GM12878 (cell line): ENCODE measurements around the gene MEGF9. TPM values are rescaled to one million over a fixed set of nuclear protein-coding genes. Genes with fewer than 3 reads are reported as not detected.
A peak's percentile ranks its signal among the peaks of the same experiment; 100 is the strongest.

Source experiments
- ATAC-seq: fragments of 200-7000 bp; cut with Tn5 transposase; 3 replicates; pipeline ENCODE4 v1.9.1; 2020; ENCODE audit warnings: mild to moderate bottlenecking, moderate library complexity
- BruUV-seq: library from RNA; stranded (reverse); fragments of 400-500 nt; replicated peaks from 2 replicates; lab custom pipeline; 2021; lab: Mats Ljungman, UMichigan
- CTCF ChIA-PET: fragments of 300-600 bp; sonication (Branson Sonifier 250); formaldehyde crosslinking; extraction: SDS; loops from one replicate; lab custom pipeline; 2021; ENCODE audit warnings: inconsistent platforms; lab: Yijun Ruan, JAX
- POLR2A ChIA-PET: fragments of 350-600 bp; formaldehyde crosslinking; extraction: SDS; loops from one replicate; lab custom pipeline; 2021; ENCODE audit warnings: inconsistent platforms; lab: Charles Lee
- RAD21 ChIA-PET: fragments of 300-600 bp; sonication (Branson Sonifier 250); formaldehyde crosslinking; loops from one replicate; lab custom pipeline; 2023; ENCODE audit warnings: antibody characterized with exemption; ENCODE audit not compliant: unreplicated experiment; lab: Charles Lee
- SMC1A ChIA-PET: fragments of 300-600 bp; sonication (Branson Sonifier 250); formaldehyde crosslinking; loops from one replicate; lab custom pipeline; 2023; ENCODE audit not compliant: unreplicated experiment, uncharacterized antibody; lab: Charles Lee
- DNase-seq: peaks from one replicate; pipeline ENCODE4 v3.0.0-alpha.2; 2011; ENCODE audit warnings: low read depth, low spot score
- FAIRE-seq: peaks from 3 replicates; lab custom pipeline; 2011; peaks lifted over from hg19 to GRCh38; lab: Jason Lieb, UNC
- H2AFZ ChIP-seq: 2 replicates; pipeline ENCODE4 v1.6.0; 2011; ENCODE audit warnings: low read depth, low read length, control low read depth; ENCODE audit not compliant: control insufficient read depth
- H3K27ac ChIP-seq: 2 replicates; pipeline ENCODE4 v1.5.1; 2011; ENCODE audit warnings: control low read depth; ENCODE audit not compliant: control insufficient read depth, insufficient read depth
- H3K27me3 ChIP-seq, 2 experiments: replicated peaks in 1 of 2; 2 replicates each; pipeline versions ENCODE4 v1.6.0 to v1.6.1; 2011; ENCODE audit warnings: low read length in 1 of 2; ENCODE audit not compliant: control insufficient read depth in 2 of 2, insufficient read depth in 2 of 2
- H3K36me3 ChIP-seq, 2 experiments: 2 replicates each; pipeline ENCODE4 v1.5.1; 2011; ENCODE audit warnings: low read length in 1 of 2; ENCODE audit not compliant: control insufficient read depth in 2 of 2, insufficient read depth in 2 of 2
- H3K4me1 ChIP-seq: 2 replicates; pipeline ENCODE4 v1.6.1; 2011; ENCODE audit warnings: mild to moderate bottlenecking, low read length, moderate library complexity, mixed read lengths; ENCODE audit not compliant: control insufficient read depth, insufficient read depth
- H3K4me2 ChIP-seq: 2 replicates; pipeline ENCODE4 v1.6.0; 2011; ENCODE audit warnings: control low read depth; ENCODE audit not compliant: control insufficient read depth, insufficient read depth
- H3K4me3 ChIP-seq: fragments of 200-600 bp; sonication (generic); 2 replicates; pipeline ENCODE4 v1.5.1; 2016
- H3K79me2 ChIP-seq: 2 replicates; pipeline ENCODE4 v1.6.0; 2011; ENCODE audit warnings: low read length; ENCODE audit not compliant: control insufficient read depth, insufficient read depth
- H3K9ac ChIP-seq: 2 replicates; pipeline ENCODE4 v1.8.0; 2011; ENCODE audit warnings: low read length, control low read depth, mixed read lengths; ENCODE audit not compliant: control insufficient read depth, insufficient read depth
- H3K9me3 ChIP-seq: replicated peaks from 3 replicates; pipeline ENCODE4 v1.5.1; 2011; ENCODE audit warnings: mild to moderate bottlenecking, low read length; ENCODE audit not compliant: control insufficient read depth, insufficient read depth
- H4K20me1 ChIP-seq: 2 replicates; pipeline ENCODE4 v1.6.0; 2011; ENCODE audit not compliant: control insufficient read depth, insufficient read depth
- RAD21 ChIP-seq: IDR thresholded peaks from 2 replicates; pipeline ENCODE4 v1.6.1; 2011; ENCODE audit warnings: mild to moderate bottlenecking, low read depth, low read length, moderate library complexity; ENCODE audit not compliant: insufficient read depth
- USF1 ChIP-seq: IDR thresholded peaks from 2 replicates; pipeline ENCODE4 v1.6.1; 2011; ENCODE audit warnings: borderline replicate concordance, low read depth, mild to moderate bottlenecking, moderate library complexity, mixed read lengths, low read length; ENCODE audit not compliant: insufficient read depth; ENCODE audit errors: extremely low read length
- WGBS: methylation state at CpG from one replicate; pipeline ENCODE4 v1.1.6; 2016; ENCODE audit warnings: low lambda C conversion rate; ENCODE audit not compliant: insufficient replicate concordance, insufficient coverage; ENCODE audit errors: missing lambda C conversion rate; 5-methylcytosine and 5-hydroxymethylcytosine counted together
- in situ Hi-C: fragments of 300-500 bp; cut with MboI; formaldehyde crosslinking; loops from 9 replicates; pipeline ENCODE4 v1.14.3; 2018; ENCODE audit warnings: mixed read lengths
- intact Hi-C: fragments of 100-400 bp; cut with micrococcal nuclease; formaldehyde crosslinking; loops from one replicate; pipeline ENCODE4 v1.14.2; 2022; ENCODE audit not compliant: unreplicated experiment
- polyA plus RNA-seq, 11 experiments: library from polyadenylated mRNA; depleted of rRNA in 4 of 11; unstranded in 6 of 11; stranded (reverse) in 5 of 11; fragments of >200 nt; fragmentation: Nextera tagmentation in 4 of 11; fragmentation: Illumina TruSeq in 1 of 11; extraction: Ambion mirVana in 4 of 11; extraction: Trizol in 1 of 11; gene quantifications; 1 replicate in 1 of 11; 2 replicates in 10 of 11; pipeline versions ENCODE4 v1.2.1 to v1.2.3, GENCODE V29; 2011 to 2016; ENCODE audit warnings: inconsistent platforms in 2 of 11, missing spikeins in 2 of 11, low read depth in 1 of 11
- total RNA-seq, 4 experiments: library from RNA; depleted of rRNA in 3 of 4; stranded (reverse); fragments of >200 nt in 3 of 4; fragmentation: Illumina TruSeq in 1 of 4; extraction: Trizol in 1 of 4; gene quantifications; 2 replicates each; pipeline versions ENCODE4 v1.2.1 to v1.2.3, GENCODE V29; 2013 to 2021
- TF ChIP-seq, protein P1 (sequence below), 3 experiments: IDR thresholded peaks in 2 of 3; conservative IDR thresholded peaks in 1 of 3; 2 replicates each; pipeline ENCODE4 v1.5.1; 2011; ENCODE audit warnings: low read depth in 3 of 3, low read length in 3 of 3, mild to moderate bottlenecking in 3 of 3, control low read depth in 2 of 3, moderate library complexity in 2 of 3, inconsistent platforms in 1 of 3, mixed read lengths in 1 of 3; ENCODE audit not compliant: control insufficient read depth in 2 of 3, insufficient read depth in 1 of 3; ENCODE audit errors: extremely low read depth in 1 of 3

Gene MEGF9
- total and polyA plus RNA-seq, 10 of the 15 experiments (the other 5 are each of a cell fraction or from before 2014, with no cell fraction given) = 0.71 to 5.1 (median 2.6) TPM

- DNase-seq (no peak), FAIRE-seq (no peak)
- no TSS peak for BruUV-seq
- H3K4me2 ChIP-seq = no peak overlapping the region
- intact Hi-C loops = no loop called here
- no peaks in the 10 kb centered on the region for H3K36me3 ChIP-seq
- H3K79me2 ChIP-seq = no peaks in the 10 kb centered on the region
- TF ChIP-seq, protein P1, sequence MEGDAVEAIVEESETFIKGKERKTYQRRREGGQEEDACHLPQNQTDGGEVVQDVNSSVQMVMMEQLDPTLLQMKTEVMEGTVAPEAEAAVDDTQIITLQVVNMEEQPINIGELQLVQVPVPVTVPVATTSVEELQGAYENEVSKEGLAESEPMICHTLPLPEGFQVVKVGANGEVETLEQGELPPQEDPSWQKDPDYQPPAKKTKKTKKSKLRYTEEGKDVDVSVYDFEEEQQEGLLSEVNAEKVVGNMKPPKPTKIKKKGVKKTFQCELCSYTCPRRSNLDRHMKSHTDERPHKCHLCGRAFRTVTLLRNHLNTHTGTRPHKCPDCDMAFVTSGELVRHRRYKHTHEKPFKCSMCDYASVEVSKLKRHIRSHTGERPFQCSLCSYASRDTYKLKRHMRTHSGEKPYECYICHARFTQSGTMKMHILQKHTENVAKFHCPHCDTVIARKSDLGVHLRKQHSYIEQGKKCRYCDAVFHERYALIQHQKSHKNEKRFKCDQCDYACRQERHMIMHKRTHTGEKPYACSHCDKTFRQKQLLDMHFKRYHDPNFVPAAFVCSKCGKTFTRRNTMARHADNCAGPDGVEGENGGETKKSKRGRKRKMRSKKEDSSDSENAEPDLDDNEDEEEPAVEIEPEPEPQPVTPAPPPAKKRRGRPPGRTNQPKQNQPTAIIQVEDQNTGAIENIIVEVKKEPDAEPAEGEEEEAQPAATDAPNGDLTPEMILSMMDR (IDR thresholded peaks at IDR 0.05 in 2 of 3, conservative IDR thresholded peaks at IDR 0.05 in 1 of 3; ENCODE audit: control insufficient read depth in 2 of 3, extremely low read depth in 1 of 3, insufficient read depth in 1 of 3, low read depth in 3 of 3, low read length in 3 of 3) = peak in 2 of 3 experiments; percentile 7 to 17; a peak in 3 of 6 replicates
- peak; percentile 29; the same call in 1 of the 2 replicates for TF ChIP-seq RAD21
- no peak for TF ChIP-seq USF1
- TF ChIP-seq, all 136 proteins: peak for 2
- WGBS = 50% methylated on average over 1 of the region's 1 CpG
- POLR2A ChIA-PET = no interaction called here
- Histone ChIP-seq H3K4me3 (no peak overlapping the region), H3K27ac (no peak overlapping the region), H3K27me3 (no peaks in the 10 kb centered on the region), H2AFZ (no peak overlapping the region), H3K4me1 (no peaks in the 10 kb centered on the region), H3K9me3 (no peaks in the 10 kb centered on the region), H3K9ac (no peak overlapping the region), H4K20me1 (no peaks in the 10 kb centered on the region)
- RAD21 ChIA-PET = no interaction called here
- ATAC-seq = no peak
- CTCF ChIA-PET = interaction anchor here (1.2 kb wide), 1 partner anchor 8 kb away, joined by 6 read pairs; no protein-coding TSS in a partner anchor
- in situ Hi-C loops = no loop called here
- SMC1A ChIA-PET = interaction anchor here (0.6 to 1.6 kb wide), 2 partner anchors 113 to 1678 kb away, joined by 3 read pairs; no protein-coding TSS in a partner anchor
Observed at GRCh38 chr9:120612218-120612617, 102.1 kb downstream of the MEGF9 start.
